Fibroblast of lung (primary cell): Measurements from ENCODE around the gene ZNF557.
"Not testable (repeated sequence)": the region's sequence is repeated elsewhere in the genome, so short reads cannot be mapped to it uniquely, and the experiment has no call there.

ENCODE experiments used
- EZH2 ChIP-seq: IDR thresholded peaks from 2 replicates; pipeline ENCODE4 v1.5.1; 2012; ENCODE audit warnings: low read length, control low read depth, mild to moderate bottlenecking; ENCODE audit errors: missing control alignments
- TF ChIP-seq, protein P1 (sequence below), 2 donors: IDR thresholded peaks in 1 of 2; conservative IDR thresholded peaks in 1 of 2; 1 replicate in 1 of 2; 2 replicates in 1 of 2; pipeline ENCODE4 v1.5.1; 2011 to 2012; ENCODE audit warnings: low read length in 2 of 2, control low read depth in 1 of 2, inconsistent platforms in 1 of 2, low read depth in 1 of 2, mild to moderate bottlenecking in 1 of 2

DNA sequence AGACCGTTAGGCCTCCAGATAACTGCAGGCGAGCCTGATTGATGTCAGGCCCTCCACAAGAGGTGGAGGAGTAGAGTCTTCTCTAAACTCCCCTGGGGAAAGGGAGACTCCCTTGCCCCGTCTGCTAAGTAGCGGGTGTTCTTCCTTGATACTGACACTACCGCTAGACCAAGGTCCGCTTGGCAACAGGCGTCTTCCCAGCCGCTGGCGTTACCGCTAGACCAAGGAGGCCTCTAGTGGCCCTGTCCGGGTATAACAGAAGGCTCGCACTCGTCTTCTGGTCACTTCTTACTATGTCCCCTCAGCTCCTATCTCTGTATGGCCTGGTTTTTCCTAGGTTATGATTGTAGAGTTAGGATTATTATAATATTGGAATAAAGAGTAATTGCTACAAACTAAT is 2.4 kb upstream of the ZNF557 start:
- TF ChIP-seq, protein P1, sequence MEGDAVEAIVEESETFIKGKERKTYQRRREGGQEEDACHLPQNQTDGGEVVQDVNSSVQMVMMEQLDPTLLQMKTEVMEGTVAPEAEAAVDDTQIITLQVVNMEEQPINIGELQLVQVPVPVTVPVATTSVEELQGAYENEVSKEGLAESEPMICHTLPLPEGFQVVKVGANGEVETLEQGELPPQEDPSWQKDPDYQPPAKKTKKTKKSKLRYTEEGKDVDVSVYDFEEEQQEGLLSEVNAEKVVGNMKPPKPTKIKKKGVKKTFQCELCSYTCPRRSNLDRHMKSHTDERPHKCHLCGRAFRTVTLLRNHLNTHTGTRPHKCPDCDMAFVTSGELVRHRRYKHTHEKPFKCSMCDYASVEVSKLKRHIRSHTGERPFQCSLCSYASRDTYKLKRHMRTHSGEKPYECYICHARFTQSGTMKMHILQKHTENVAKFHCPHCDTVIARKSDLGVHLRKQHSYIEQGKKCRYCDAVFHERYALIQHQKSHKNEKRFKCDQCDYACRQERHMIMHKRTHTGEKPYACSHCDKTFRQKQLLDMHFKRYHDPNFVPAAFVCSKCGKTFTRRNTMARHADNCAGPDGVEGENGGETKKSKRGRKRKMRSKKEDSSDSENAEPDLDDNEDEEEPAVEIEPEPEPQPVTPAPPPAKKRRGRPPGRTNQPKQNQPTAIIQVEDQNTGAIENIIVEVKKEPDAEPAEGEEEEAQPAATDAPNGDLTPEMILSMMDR (conservative IDR thresholded peaks at IDR 0.05 in 1 of 2, IDR thresholded peaks at IDR 0.05 in 1 of 2; ENCODE audit: low read depth in 1 of 2, low read length in 2 of 2) = peak; percentile 23 to 24
- TF ChIP-seq EZH2 = not testable (repeated sequence)
